Mesenchymal stem cell (in vitro differentiated cells and primary cell): Measurements from ENCODE around the gene PRM2.

ENCODE experiments used
- DNase-seq: peaks from one replicate; pipeline ENCODE4 v3.0.0-alpha.2; 2013
- H2AFZ ChIP-seq: one replicate; pipeline ENCODE4 v1.6.1; 2013; ENCODE audit warnings: low read depth, mild to moderate bottlenecking, control low read depth, inconsistent platforms, low read length, moderate library complexity
- H2AK5ac ChIP-seq: 2 replicates; pipeline ENCODE4 v1.6.1; 2013; ENCODE audit warnings: low read length, moderate library complexity, mild to moderate bottlenecking, inconsistent platforms; ENCODE audit not compliant: severe bottlenecking
- H2BK120ac ChIP-seq: one replicate; pipeline ENCODE4 v1.6.1; 2013; ENCODE audit warnings: low read depth, mild to moderate bottlenecking, inconsistent platforms, low read length, moderate library complexity
- H2BK12ac ChIP-seq, 2 experiments: one replicate each; pipeline ENCODE4 v1.6.1; 2013; ENCODE audit warnings: inconsistent platforms in 2 of 2, low read length in 2 of 2, mild to moderate bottlenecking in 2 of 2, moderate library complexity in 2 of 2, control low read depth in 1 of 2
- H2BK15ac ChIP-seq: one replicate; pipeline ENCODE4 v1.6.1; 2013; ENCODE audit warnings: mild to moderate bottlenecking, low read depth, inconsistent platforms; ENCODE audit not compliant: poor library complexity, severe bottlenecking
- H2BK5ac ChIP-seq: 2 replicates; pipeline ENCODE4 v1.6.1; 2013; ENCODE audit warnings: low read depth, mild to moderate bottlenecking, low read length, control low read depth, inconsistent platforms; ENCODE audit not compliant: poor library complexity, severe bottlenecking
- H3K14ac ChIP-seq, 2 experiments: one replicate each; pipeline ENCODE4 v1.6.1; 2013; ENCODE audit warnings: inconsistent platforms in 2 of 2, low read length in 2 of 2, control low read depth in 1 of 2, mild to moderate bottlenecking in 1 of 2, moderate library complexity in 1 of 2
- H3K18ac ChIP-seq, 2 experiments: one replicate each; pipeline ENCODE4 v1.6.1; 2013; ENCODE audit warnings: inconsistent platforms in 2 of 2, low read length in 2 of 2, control low read depth in 1 of 2, low read depth in 1 of 2, mild to moderate bottlenecking in 1 of 2
- H3K23ac ChIP-seq, 2 experiments: one replicate each; pipeline ENCODE4 v1.6.1; 2013; ENCODE audit warnings: inconsistent platforms in 2 of 2, low read length in 2 of 2, mild to moderate bottlenecking in 2 of 2, moderate library complexity in 2 of 2, control low read depth in 1 of 2
- H3K27ac ChIP-seq: 2 replicates; pipeline ENCODE4 v1.5.1; 2013; ENCODE audit warnings: mild to moderate bottlenecking, moderate library complexity, low read length, control low read depth, inconsistent platforms; ENCODE audit not compliant: poor library complexity, severe bottlenecking
- H3K27me3 ChIP-seq, 2 experiments: 2 replicates each; pipeline versions ENCODE4 v1.6.1 to v1.7.0; 2013; ENCODE audit warnings: low read length in 2 of 2, mild to moderate bottlenecking in 2 of 2, moderate library complexity in 2 of 2, control low read depth in 1 of 2, inconsistent platforms in 1 of 2; ENCODE audit not compliant: control insufficient read depth in 1 of 2, insufficient read depth in 1 of 2
- H3K36me3 ChIP-seq, 2 experiments: 2 replicates each; pipeline versions ENCODE4 v1.6.1 to v1.7.0; 2013; ENCODE audit warnings: low read length in 2 of 2, control low read depth in 1 of 2, inconsistent platforms in 1 of 2, low read depth in 1 of 2, mild to moderate bottlenecking in 1 of 2; ENCODE audit not compliant: insufficient read depth in 2 of 2, control insufficient read depth in 1 of 2
- H3K4ac ChIP-seq, 2 experiments: one replicate each; pipeline ENCODE4 v1.6.1; 2013; ENCODE audit warnings: inconsistent platforms in 2 of 2, low read length in 2 of 2, mild to moderate bottlenecking in 2 of 2, moderate library complexity in 2 of 2, control low read depth in 1 of 2, low read depth in 1 of 2
- H3K4me1 ChIP-seq: 2 replicates; pipeline ENCODE4 v1.6.1; 2013; ENCODE audit warnings: low read depth, low read length, control low read depth; ENCODE audit not compliant: control insufficient read depth, insufficient read depth
- H3K4me2 ChIP-seq: 2 replicates; pipeline ENCODE4 v1.6.1; 2013; ENCODE audit warnings: low read length, mild to moderate bottlenecking, inconsistent platforms; ENCODE audit not compliant: poor library complexity, severe bottlenecking
- H3K4me3 ChIP-seq, 2 experiments: 2 replicates each; pipeline versions ENCODE4 v1.5.1 to v1.7.0; 2013; ENCODE audit warnings: low read length in 2 of 2, mild to moderate bottlenecking in 2 of 2, control low read depth in 1 of 2, low read depth in 1 of 2; ENCODE audit not compliant: insufficient read depth in 1 of 2
- H3K79me1 ChIP-seq: replicated peaks from 2 replicates; pipeline ENCODE4 v1.6.1; 2013; ENCODE audit warnings: mild to moderate bottlenecking, control low read depth, low read length, inconsistent platforms; ENCODE audit not compliant: poor library complexity, severe bottlenecking
- H3K9ac ChIP-seq: 2 replicates; pipeline ENCODE4 v1.7.0; 2013; ENCODE audit warnings: mild to moderate bottlenecking, low read length, moderate library complexity
- H3K9me3 ChIP-seq: 2 replicates; pipeline ENCODE4 v1.7.0; 2013; ENCODE audit warnings: mild to moderate bottlenecking, low read length; ENCODE audit not compliant: control insufficient read depth
- H4K8ac ChIP-seq: one replicate; pipeline ENCODE4 v1.6.1; 2013; ENCODE audit warnings: inconsistent platforms, mild to moderate bottlenecking, low read length, moderate library complexity
- H4K91ac ChIP-seq: one replicate; pipeline ENCODE4 v1.6.1; 2013; ENCODE audit warnings: mild to moderate bottlenecking, low read length, inconsistent platforms
- WGBS: methylation state at CpG from one replicate; pipeline ENCODE4 v1.1.7; 2013; ENCODE audit warnings: mixed read lengths; 5-methylcytosine and 5-hydroxymethylcytosine counted together

PRM2 gene

GRCh38 chr16:11245222-11245737 is 31.0 kb downstream of the PRM2 start:
- Histone ChIP-seq H2BK120ac (no peak overlapping the region), H4K91ac (no peak overlapping the region), H3K18ac (no peak overlapping the region), H3K23ac (no peak overlapping the region), H3K4ac (no peak overlapping the region), H3K9me3 (no peaks in the 10 kb centered on the region), H3K14ac (no peak overlapping the region), H3K4me1 (peaks cover 10% of the 10 kb centered on the region), H3K27me3 (peaks cover 0 to 16% of the 10 kb centered on the region in 2 experiments), H2AFZ (no peak overlapping the region), H3K4me2 (no peak overlapping the region), H3K9ac (no peak overlapping the region), H3K36me3 (peaks cover 0 to 9% of the 10 kb centered on the region in 2 experiments), H2AK5ac (no peak overlapping the region), H3K27ac (no peak overlapping the region), H3K4me3 (no peak overlapping the region), H2BK15ac (no peak overlapping the region), H4K8ac (no peak overlapping the region), H2BK12ac (no peak overlapping the region), H2BK5ac (no peak overlapping the region), H3K79me1 (no peaks in the 10 kb centered on the region)
- no peak for DNase-seq
- 92% methylated on average over 4 of the region's 5 CpGs for WGBS

GRCh38 chr16:11242658-11243057 is 33.6 kb downstream of the PRM2 start:
- no peaks in the 10 kb centered on the region for H3K4me1 ChIP-seq
- H4K91ac ChIP-seq = no peak overlapping the region
- no peak overlapping the region for H2BK5ac ChIP-seq
- no peak overlapping the region for H2AFZ ChIP-seq
- no peak overlapping the region for H3K4me3 ChIP-seq
- H3K9me3 ChIP-seq = no peaks in the 10 kb centered on the region
- H3K9ac ChIP-seq = no peak overlapping the region
- H3K14ac ChIP-seq = no peak overlapping the region
- no peak for DNase-seq
- no peak overlapping the region for H3K4me2 ChIP-seq
- H3K18ac ChIP-seq = no peak overlapping the region
- no peak overlapping the region for H3K27ac ChIP-seq
- WGBS = 94% methylated on average over 12 of the region's 12 CpGs
- H2AK5ac ChIP-seq = no peak overlapping the region
- no peak overlapping the region for H3K23ac ChIP-seq
- H2BK120ac ChIP-seq = no peak overlapping the region
- H3K27me3 ChIP-seq = peaks cover 0 to 16% of the 10 kb centered on the region in 2 experiments
- no peak overlapping the region for H2BK12ac ChIP-seq
- no peaks in the 10 kb centered on the region for H3K79me1 ChIP-seq
- H4K8ac ChIP-seq = no peak overlapping the region
- no peak overlapping the region for H2BK15ac ChIP-seq
- H3K36me3 ChIP-seq = no peaks in the 10 kb centered on the region
- no peak overlapping the region for H3K4ac ChIP-seq

- H3K4me1 ChIP-seq = no peaks in the 10 kb centered on the region
- no peaks in the 10 kb centered on the region for H3K36me3 ChIP-seq
- no peak overlapping the region for H2BK15ac ChIP-seq
- no peak overlapping the region for H2AK5ac ChIP-seq
- 99% methylated on average over 4 of the region's 5 CpGs for WGBS
- H2AFZ ChIP-seq = no peak overlapping the region
- no peak for DNase-seq
- no peak overlapping the region for H2BK120ac ChIP-seq
- H3K27me3 ChIP-seq = peaks cover 0 to 16% of the 10 kb centered on the region in 2 experiments
- no peak overlapping the region for H3K4ac ChIP-seq
- no peaks in the 10 kb centered on the region for H3K79me1 ChIP-seq
- no peak overlapping the region for H3K27ac ChIP-seq
- H3K4me3 ChIP-seq = no peak overlapping the region
- no peak overlapping the region for H3K18ac ChIP-seq
- H3K9me3 ChIP-seq = no peaks in the 10 kb centered on the region
- H2BK5ac ChIP-seq = no peak overlapping the region
- H3K9ac ChIP-seq = no peak overlapping the region
- no peak overlapping the region for H3K23ac ChIP-seq
- H3K4me2 ChIP-seq = no peak overlapping the region
- H3K14ac ChIP-seq = no peak overlapping the region
- H4K91ac ChIP-seq = no peak overlapping the region
- H2BK12ac ChIP-seq = no peak overlapping the region
- H4K8ac ChIP-seq = no peak overlapping the region
Measured at GRCh38 chr16:11241480-11242204, 34.6 kb downstream of the PRM2 start.

GRCh38 chr16:11240636-11241473 is 35.4 kb downstream of the PRM2 start:
- Histone ChIP-seq H2AK5ac (no peak overlapping the region), H3K27ac (no peak overlapping the region), H2BK5ac (no peak overlapping the region), H3K9ac (no peak overlapping the region), H4K91ac (no peak overlapping the region), H3K79me1 (no peaks in the 10 kb centered on the region), H4K8ac (no peak overlapping the region), H3K14ac (no peak overlapping the region), H3K18ac (no peak overlapping the region), H3K27me3 (peaks cover 0 to 16% of the 10 kb centered on the region in 2 experiments), H2BK120ac (no peak overlapping the region), H3K23ac (no peak overlapping the region), H2AFZ (no peak overlapping the region), H3K4me2 (no peak overlapping the region), H3K36me3 (no peaks in the 10 kb centered on the region), H3K4ac (no peak overlapping the region), H2BK15ac (no peak overlapping the region), H3K4me3 (no peak overlapping the region), H2BK12ac (no peak overlapping the region), H3K4me1 (no peaks in the 10 kb centered on the region), H3K9me3 (no peaks in the 10 kb centered on the region)
- DNase-seq = no peak
- WGBS = 87% methylated on average over 10 of the region's 10 CpGs
